OCI-LY1 (cell line): ENCODE measurements around the gene RASSF5.

Experiments used
- H2AFZ ChIP-seq: fragments of 200-600 bp; sonication (generic), shearing (Covaris generic); 2 replicates; pipeline ENCODE4 v1.6.0; 2014; ENCODE audit warnings: antibody characterized with exemption, mild to moderate bottlenecking, low read length
- H3F3A ChIP-seq: fragments of 200-600 bp; sonication (generic), shearing (Covaris generic); 2 replicates; pipeline ENCODE4 v1.6.0; 2014; ENCODE audit warnings: mild to moderate bottlenecking, antibody characterized with exemption, low read length, moderate library complexity; ENCODE audit not compliant: insufficient read depth
- H3K27ac ChIP-seq: fragments of 200-600 bp; sonication (generic); 2 replicates; pipeline ENCODE4 v1.5.1; 2014; ENCODE audit warnings: low read length, mixed run types, mild to moderate bottlenecking, low read depth; ENCODE audit not compliant: poor library complexity, severe bottlenecking
- H3K27me3 ChIP-seq: fragments of 200-600 bp; sonication (generic); 2 replicates; pipeline ENCODE4 v1.6.0; 2014; ENCODE audit warnings: antibody characterized with exemption, mild to moderate bottlenecking, low read length, moderate library complexity; ENCODE audit not compliant: insufficient read depth
- H3K36me3 ChIP-seq: fragments of 200-600 bp; sonication (generic); 2 replicates; pipeline ENCODE4 v1.6.1; 2014; ENCODE audit warnings: mild to moderate bottlenecking, antibody characterized with exemption, low read length, moderate library complexity, mixed read lengths; ENCODE audit not compliant: insufficient read depth
- H3K4me1 ChIP-seq: fragments of 200-600 bp; sonication (generic); 2 replicates; pipeline ENCODE4 v1.5.1; 2014; ENCODE audit warnings: mild to moderate bottlenecking, low read length, moderate library complexity; ENCODE audit not compliant: insufficient read depth, severe bottlenecking
- H3K4me2 ChIP-seq: fragments of 200-600 bp; sonication (generic), shearing (Covaris generic); 2 replicates; pipeline ENCODE4 v1.6.1; 2014; ENCODE audit warnings: low read length
- H3K4me3 ChIP-seq: fragments of 200-600 bp; sonication (generic); 2 replicates; pipeline ENCODE4 v1.5.1; 2014; ENCODE audit warnings: low read length, low read depth, mild to moderate bottlenecking, mixed read lengths; ENCODE audit not compliant: poor library complexity, severe bottlenecking
- H3K79me2 ChIP-seq: fragments of 200-600 bp; shearing (Covaris generic); 2 replicates; pipeline ENCODE4 v1.6.1; 2016; ENCODE audit warnings: mixed run types, low read length, mixed read lengths; ENCODE audit not compliant: insufficient read depth
- H3K9ac ChIP-seq: fragments of 200-600 bp; sonication (generic), shearing (Covaris generic); 2 replicates; pipeline ENCODE4 v1.6.1; 2014; ENCODE audit warnings: mild to moderate bottlenecking, low read length, mixed read lengths
- H3K9me2 ChIP-seq: fragments of 200-600 bp; sonication (generic), shearing (Covaris generic); 2 replicates; pipeline ENCODE4 v1.6.1; 2014; ENCODE audit warnings: low read depth, mild to moderate bottlenecking, low read length, mixed read lengths
- H3K9me3 ChIP-seq: fragments of 200-600 bp; shearing (Covaris generic); 2 replicates; pipeline ENCODE4 v1.6.1; 2014; ENCODE audit warnings: low read length, mixed read lengths
- H4K20me1 ChIP-seq: fragments of 200-600 bp; sonication (generic), shearing (Covaris generic); 2 replicates; pipeline ENCODE4 v1.6.0; 2016; ENCODE audit warnings: mild to moderate bottlenecking, low read length; ENCODE audit not compliant: insufficient read depth
- EZH2 ChIP-seq: fragments of 200-600 bp; sonication (generic), shearing (Covaris generic); IDR thresholded peaks from 2 replicates; pipeline ENCODE4 v1.8.0; 2017; ENCODE audit warnings: borderline replicate concordance, mixed run types, mild to moderate bottlenecking, antibody characterized with exemption, low read length, moderate library complexity, mixed read lengths
- TF ChIP-seq, protein P1 (sequence below): fragments of 200-600 bp; sonication (generic), shearing (Covaris generic); IDR thresholded peaks from 2 replicates; pipeline ENCODE4 v1.5.1; 2017; ENCODE audit warnings: mild to moderate bottlenecking, antibody characterized with exemption, low read length, moderate library complexity, mixed read lengths

RASSF5 gene

DNA sequence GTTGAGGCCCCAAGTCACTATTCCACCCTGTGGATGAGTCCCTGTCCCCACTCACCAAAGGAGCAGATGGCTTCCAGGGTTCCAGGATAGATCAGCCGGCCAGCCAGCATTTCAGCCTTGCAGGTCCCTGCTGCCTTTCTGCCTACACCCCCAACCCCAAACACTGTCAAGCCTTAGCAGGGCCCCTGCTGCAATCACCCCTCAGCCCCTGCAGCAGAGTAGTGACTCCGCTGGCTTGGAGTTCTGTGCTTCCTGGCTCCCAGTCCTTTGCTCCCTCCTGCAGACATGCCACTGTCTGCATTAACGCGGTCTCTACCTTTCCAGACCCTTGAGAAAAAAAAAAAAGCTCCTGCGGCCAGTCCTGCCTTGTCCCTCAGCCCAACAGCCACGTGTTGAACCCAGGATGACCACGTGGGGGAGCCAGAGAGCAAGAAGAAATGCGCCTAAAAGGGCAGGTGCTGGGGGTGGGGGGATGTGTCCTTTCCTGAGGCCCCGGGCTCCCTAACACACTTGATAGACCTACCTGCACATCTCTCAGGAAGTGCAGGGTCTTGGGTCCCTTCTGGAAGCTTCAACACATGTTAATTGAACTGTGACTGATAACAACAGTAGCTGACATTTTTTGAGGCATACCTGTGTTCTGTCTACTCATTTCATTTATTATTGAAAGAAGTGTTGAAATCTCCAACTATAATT lies 37.4 kb downstream of the RASSF5 start:
- H3K79me2 ChIP-seq = no peaks in the 10 kb centered on the region
- H3K36me3 ChIP-seq = no peaks in the 10 kb centered on the region
- no peaks in the 10 kb centered on the region for H3K27me3 ChIP-seq
- no peaks in the 10 kb centered on the region for H3K9me2 ChIP-seq
- H3K27ac ChIP-seq = no peak overlapping the region
- no peaks in the 10 kb centered on the region for H3K9me3 ChIP-seq
- peaks cover 7% of the 10 kb centered on the region for H3K4me1 ChIP-seq
- H4K20me1 ChIP-seq = no peaks in the 10 kb centered on the region
- no peak for TF ChIP-seq EZH2
- TF ChIP-seq, protein P1, sequence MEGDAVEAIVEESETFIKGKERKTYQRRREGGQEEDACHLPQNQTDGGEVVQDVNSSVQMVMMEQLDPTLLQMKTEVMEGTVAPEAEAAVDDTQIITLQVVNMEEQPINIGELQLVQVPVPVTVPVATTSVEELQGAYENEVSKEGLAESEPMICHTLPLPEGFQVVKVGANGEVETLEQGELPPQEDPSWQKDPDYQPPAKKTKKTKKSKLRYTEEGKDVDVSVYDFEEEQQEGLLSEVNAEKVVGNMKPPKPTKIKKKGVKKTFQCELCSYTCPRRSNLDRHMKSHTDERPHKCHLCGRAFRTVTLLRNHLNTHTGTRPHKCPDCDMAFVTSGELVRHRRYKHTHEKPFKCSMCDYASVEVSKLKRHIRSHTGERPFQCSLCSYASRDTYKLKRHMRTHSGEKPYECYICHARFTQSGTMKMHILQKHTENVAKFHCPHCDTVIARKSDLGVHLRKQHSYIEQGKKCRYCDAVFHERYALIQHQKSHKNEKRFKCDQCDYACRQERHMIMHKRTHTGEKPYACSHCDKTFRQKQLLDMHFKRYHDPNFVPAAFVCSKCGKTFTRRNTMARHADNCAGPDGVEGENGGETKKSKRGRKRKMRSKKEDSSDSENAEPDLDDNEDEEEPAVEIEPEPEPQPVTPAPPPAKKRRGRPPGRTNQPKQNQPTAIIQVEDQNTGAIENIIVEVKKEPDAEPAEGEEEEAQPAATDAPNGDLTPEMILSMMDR = peak; percentile 91
- H3F3A ChIP-seq = no peaks in the 10 kb centered on the region
- no peak overlapping the region for H3K9ac ChIP-seq
- no peak overlapping the region for H3K4me2 ChIP-seq
- no peak overlapping the region for H2AFZ ChIP-seq
- no peak overlapping the region for H3K4me3 ChIP-seq

DNA sequence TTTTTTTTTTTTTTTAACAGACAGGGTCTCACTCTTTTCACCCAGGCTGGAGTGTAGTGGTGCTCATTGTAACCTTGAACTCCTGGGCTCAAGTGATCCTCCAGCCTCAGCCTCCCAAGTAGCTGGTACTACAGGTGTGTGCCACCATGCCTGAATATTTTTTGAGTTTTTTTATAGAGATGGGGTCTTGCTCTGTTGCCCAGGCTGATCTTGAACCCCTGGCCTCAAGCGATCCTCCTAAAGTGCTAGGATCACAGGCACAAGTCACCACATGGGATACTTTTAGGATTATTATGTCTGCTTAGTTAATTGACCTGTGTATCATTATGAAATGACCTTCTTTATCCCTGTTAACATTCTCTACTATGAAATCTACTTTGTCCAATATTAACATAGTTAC lies 38.0 kb downstream of the RASSF5 start:
- Histone ChIP-seq H3K9me3 (no peaks in the 10 kb centered on the region), H3F3A (no peaks in the 10 kb centered on the region), H3K27ac (no peak overlapping the region), H3K4me1 (peaks cover 3% of the 10 kb centered on the region), H4K20me1 (no peaks in the 10 kb centered on the region), H3K79me2 (no peaks in the 10 kb centered on the region), H3K4me3 (no peak overlapping the region), H2AFZ (no peak overlapping the region), H3K27me3 (no peaks in the 10 kb centered on the region), H3K36me3 (no peaks in the 10 kb centered on the region), H3K4me2 (no peak overlapping the region), H3K9ac (no peak overlapping the region), H3K9me2 (no peaks in the 10 kb centered on the region)
- TF ChIP-seq EZH2 = no peak
- TF ChIP-seq, protein P1 = no peak

GRCh38 chr1:206547104-206547503 lies 39.8 kb downstream of the RASSF5 start:
- Histone ChIP-seq H3K4me1 (no peaks in the 10 kb centered on the region), H3F3A (no peaks in the 10 kb centered on the region), H3K27ac (no peak overlapping the region), H3K9me3 (no peaks in the 10 kb centered on the region), H3K9ac (no peak overlapping the region), H3K4me2 (no peak overlapping the region), H3K36me3 (no peaks in the 10 kb centered on the region), H3K27me3 (no peaks in the 10 kb centered on the region), H2AFZ (no peak overlapping the region), H3K4me3 (no peak overlapping the region), H4K20me1 (no peaks in the 10 kb centered on the region), H3K79me2 (no peaks in the 10 kb centered on the region), H3K9me2 (no peaks in the 10 kb centered on the region)
- TF ChIP-seq EZH2 = no peak
- TF ChIP-seq, protein P1 = no peak
